ENCODE results near the gene OR10A3.

DNA sequence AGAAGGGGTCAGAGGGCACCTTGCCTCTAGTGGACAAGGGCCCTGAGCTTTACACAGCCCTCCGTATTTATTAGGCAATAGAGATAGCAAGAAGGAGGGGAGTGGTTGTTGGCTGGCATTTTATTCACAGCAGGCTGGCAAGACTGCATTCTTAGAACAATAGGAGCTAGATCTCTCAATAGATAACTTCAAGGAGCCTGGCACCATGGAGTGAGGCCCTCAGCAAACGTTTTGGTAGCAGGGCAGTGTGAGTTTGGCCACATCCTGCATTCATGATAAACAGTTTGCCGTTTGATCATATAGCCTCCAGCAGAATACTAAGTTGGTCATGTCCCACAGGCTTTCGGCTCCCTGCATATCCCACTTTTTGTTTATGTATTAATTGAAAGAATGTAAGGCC is 42.1 kb downstream of the OR10A3 start:
- TF ChIP-seq POLR2A (IDR thresholded peaks at IDR 0.05): no peak
- TF ChIP-seq, protein P1, sequence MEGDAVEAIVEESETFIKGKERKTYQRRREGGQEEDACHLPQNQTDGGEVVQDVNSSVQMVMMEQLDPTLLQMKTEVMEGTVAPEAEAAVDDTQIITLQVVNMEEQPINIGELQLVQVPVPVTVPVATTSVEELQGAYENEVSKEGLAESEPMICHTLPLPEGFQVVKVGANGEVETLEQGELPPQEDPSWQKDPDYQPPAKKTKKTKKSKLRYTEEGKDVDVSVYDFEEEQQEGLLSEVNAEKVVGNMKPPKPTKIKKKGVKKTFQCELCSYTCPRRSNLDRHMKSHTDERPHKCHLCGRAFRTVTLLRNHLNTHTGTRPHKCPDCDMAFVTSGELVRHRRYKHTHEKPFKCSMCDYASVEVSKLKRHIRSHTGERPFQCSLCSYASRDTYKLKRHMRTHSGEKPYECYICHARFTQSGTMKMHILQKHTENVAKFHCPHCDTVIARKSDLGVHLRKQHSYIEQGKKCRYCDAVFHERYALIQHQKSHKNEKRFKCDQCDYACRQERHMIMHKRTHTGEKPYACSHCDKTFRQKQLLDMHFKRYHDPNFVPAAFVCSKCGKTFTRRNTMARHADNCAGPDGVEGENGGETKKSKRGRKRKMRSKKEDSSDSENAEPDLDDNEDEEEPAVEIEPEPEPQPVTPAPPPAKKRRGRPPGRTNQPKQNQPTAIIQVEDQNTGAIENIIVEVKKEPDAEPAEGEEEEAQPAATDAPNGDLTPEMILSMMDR (IDR thresholded peaks at IDR 0.05): no peak

Data from Peyer's patch (tissue), 4 donors.